Astrocyte (in vitro differentiated cells and primary cell): ENCODE data around the gene PRKG1. TPM values are rescaled to one million over a fixed set of nuclear protein-coding genes. Genes with fewer than 3 reads are reported as not detected.
A peak's percentile ranks its signal among the peaks of the same experiment; 100 is the strongest.

Experiments
- DNase-seq: peaks from one replicate; pipeline ENCODE4 v3.0.0-alpha.2; 2010; ENCODE audit warnings: low read depth
- FAIRE-seq: peaks from 2 replicates; lab custom pipeline; 2011; peaks lifted over from hg19 to GRCh38; lab: Jason Lieb, UNC
- H2AFZ ChIP-seq: 2 replicates; pipeline ENCODE4 v1.6.0; 2012; ENCODE audit warnings: low read depth, low read length, inconsistent platforms
- H3K27ac ChIP-seq: 2 replicates; pipeline ENCODE4 v1.5.1; 2011; ENCODE audit warnings: low read depth, low read length, inconsistent platforms
- H3K27me3 ChIP-seq: 2 replicates; pipeline ENCODE4 v1.6.0; 2011; ENCODE audit warnings: low read length, inconsistent platforms; ENCODE audit not compliant: insufficient read depth
- H3K36me3 ChIP-seq: 2 replicates; pipeline ENCODE4 v1.5.1; 2011; ENCODE audit warnings: low read length, inconsistent platforms; ENCODE audit not compliant: insufficient read depth
- H3K4me1 ChIP-seq: 2 replicates; pipeline ENCODE4 v1.5.1; 2011; ENCODE audit warnings: low read length, inconsistent platforms; ENCODE audit not compliant: insufficient read depth
- H3K4me2 ChIP-seq: 2 replicates; pipeline ENCODE4 v1.6.0; 2012; ENCODE audit warnings: low read length, inconsistent platforms
- H3K4me3 ChIP-seq: 2 replicates; pipeline ENCODE4 v1.5.1; 2011; ENCODE audit warnings: low read depth, mild to moderate bottlenecking, low read length, inconsistent platforms; ENCODE audit not compliant: insufficient read depth
- H3K79me2 ChIP-seq: 2 replicates; pipeline ENCODE4 v1.6.0; 2012; ENCODE audit warnings: mild to moderate bottlenecking, low read length, inconsistent platforms; ENCODE audit not compliant: insufficient read depth
- H3K9ac ChIP-seq: 2 replicates; pipeline ENCODE4 v1.6.0; 2012; ENCODE audit warnings: mild to moderate bottlenecking, low read length, inconsistent platforms
- H3K9me3 ChIP-seq: 2 replicates; pipeline ENCODE4 v1.5.1; 2012; ENCODE audit warnings: low read depth, mild to moderate bottlenecking, low read length, inconsistent platforms; ENCODE audit not compliant: insufficient read depth
- H4K20me1 ChIP-seq: 2 replicates; pipeline ENCODE4 v1.6.0; 2012; ENCODE audit warnings: low read length, inconsistent platforms; ENCODE audit not compliant: insufficient read depth
- H3K27ac Mint-ChIP-seq: one replicate; pipeline ENCODE4 v1.8.0; 2021; ENCODE audit warnings: mild to moderate bottlenecking, mixed read lengths; ENCODE audit not compliant: unreplicated experiment
- H3K27me3 Mint-ChIP-seq: one replicate; pipeline ENCODE4 v1.8.0; 2021; ENCODE audit warnings: low read depth, mixed read lengths; ENCODE audit not compliant: unreplicated experiment
- H3K36me3 Mint-ChIP-seq: one replicate; pipeline ENCODE4 v1.8.0; 2021; ENCODE audit warnings: low read depth, mixed read lengths; ENCODE audit not compliant: unreplicated experiment
- H3K4me1 Mint-ChIP-seq: one replicate; pipeline ENCODE4 v1.8.0; 2021; ENCODE audit warnings: low read depth, mixed read lengths; ENCODE audit not compliant: unreplicated experiment
- H3K4me3 Mint-ChIP-seq: one replicate; pipeline ENCODE4 v1.8.0; 2021; ENCODE audit warnings: mild to moderate bottlenecking, moderate library complexity, mixed read lengths; ENCODE audit not compliant: unreplicated experiment
- H3K9me3 Mint-ChIP-seq: one replicate; pipeline ENCODE4 v1.8.0; 2021; ENCODE audit warnings: mild to moderate bottlenecking, mixed read lengths; ENCODE audit not compliant: unreplicated experiment
- EZH2 ChIP-seq: IDR thresholded peaks from 2 replicates; pipeline ENCODE4 v1.6.1; 2012; ENCODE audit warnings: mild to moderate bottlenecking, low read length, inconsistent platforms; ENCODE audit not compliant: insufficient read depth
- total RNA-seq: library from RNA; stranded (reverse); gene quantifications from 2 replicates; pipeline ENCODE4 v1.2.1, GENCODE V29; 2021
- TF ChIP-seq, protein P1 (sequence below): IDR thresholded peaks from 2 replicates; pipeline ENCODE4 v1.5.1; 2011; ENCODE audit warnings: low read depth, mild to moderate bottlenecking, inconsistent platforms, low read length, moderate library complexity; ENCODE audit not compliant: insufficient read depth

Gene PRKG1
- total RNA-seq, 1 donor from 2014 or later: 3.1 TPM

DNA sequence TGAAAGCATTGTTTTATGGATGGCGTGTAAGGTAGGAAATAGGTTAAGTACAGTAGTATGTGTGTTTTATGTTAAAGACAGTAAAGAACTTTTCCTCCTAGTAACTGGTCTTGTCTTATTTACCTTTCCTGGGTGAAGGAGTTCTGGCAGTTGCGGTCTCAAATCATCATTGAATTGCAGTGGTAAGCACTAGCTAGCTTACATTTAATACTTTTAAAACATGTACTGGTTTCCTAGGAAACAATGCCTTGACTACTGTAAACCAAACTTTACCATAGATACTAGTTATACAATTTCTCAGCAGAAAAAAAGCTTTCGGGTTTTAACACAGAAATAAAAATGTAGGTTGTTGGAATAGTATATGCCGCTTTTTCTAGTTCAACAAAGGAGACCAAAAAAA, 37.7 kb downstream of the PRKG1 start:
- Histone ChIP-seq H3K4me1 (peaks cover 11% of the 10 kb centered on the region), H2AFZ (no peak overlapping the region), H3K9ac (no peak overlapping the region), H3K27ac (no peak overlapping the region), H4K20me1 (no peaks in the 10 kb centered on the region), H3K27me3 (no peaks in the 10 kb centered on the region), H3K4me3 (no peak overlapping the region), H3K79me2 (no peaks in the 10 kb centered on the region), H3K4me2 (no peak overlapping the region), H3K36me3 (no peaks in the 10 kb centered on the region), H3K9me3 (no peaks in the 10 kb centered on the region)
- Mint-ChIP-seq H3K36me3 (no peaks in the 10 kb centered on the region), H3K4me3 (no peak overlapping the region), H3K4me1 (peaks cover 3% of the 10 kb centered on the region), H3K27ac (no peak overlapping the region), H3K9me3 (no peaks in the 10 kb centered on the region), H3K27me3 (no peaks in the 10 kb centered on the region)
- FAIRE-seq (no peak), DNase-seq (no peak)
- no peak for TF ChIP-seq EZH2
- TF ChIP-seq, protein P1, sequence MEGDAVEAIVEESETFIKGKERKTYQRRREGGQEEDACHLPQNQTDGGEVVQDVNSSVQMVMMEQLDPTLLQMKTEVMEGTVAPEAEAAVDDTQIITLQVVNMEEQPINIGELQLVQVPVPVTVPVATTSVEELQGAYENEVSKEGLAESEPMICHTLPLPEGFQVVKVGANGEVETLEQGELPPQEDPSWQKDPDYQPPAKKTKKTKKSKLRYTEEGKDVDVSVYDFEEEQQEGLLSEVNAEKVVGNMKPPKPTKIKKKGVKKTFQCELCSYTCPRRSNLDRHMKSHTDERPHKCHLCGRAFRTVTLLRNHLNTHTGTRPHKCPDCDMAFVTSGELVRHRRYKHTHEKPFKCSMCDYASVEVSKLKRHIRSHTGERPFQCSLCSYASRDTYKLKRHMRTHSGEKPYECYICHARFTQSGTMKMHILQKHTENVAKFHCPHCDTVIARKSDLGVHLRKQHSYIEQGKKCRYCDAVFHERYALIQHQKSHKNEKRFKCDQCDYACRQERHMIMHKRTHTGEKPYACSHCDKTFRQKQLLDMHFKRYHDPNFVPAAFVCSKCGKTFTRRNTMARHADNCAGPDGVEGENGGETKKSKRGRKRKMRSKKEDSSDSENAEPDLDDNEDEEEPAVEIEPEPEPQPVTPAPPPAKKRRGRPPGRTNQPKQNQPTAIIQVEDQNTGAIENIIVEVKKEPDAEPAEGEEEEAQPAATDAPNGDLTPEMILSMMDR: no peak

DNA sequence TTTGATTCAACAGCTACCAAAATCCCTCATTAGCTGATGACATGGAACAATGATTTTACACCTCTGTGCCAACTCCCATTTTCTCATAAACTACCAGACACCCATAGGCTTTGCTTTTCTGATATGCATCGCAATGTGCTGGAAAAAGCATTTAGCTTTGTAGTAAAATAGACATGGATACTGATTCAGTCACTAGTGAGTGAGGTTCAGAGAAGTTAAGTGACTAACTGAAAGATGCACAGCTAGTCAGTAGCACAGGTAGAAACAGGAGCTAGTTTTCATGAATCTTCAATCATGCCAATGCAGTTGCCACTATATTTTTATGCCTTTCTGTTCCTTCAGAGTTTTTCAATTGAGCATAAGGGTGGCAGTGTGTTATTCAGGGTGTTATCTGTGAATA, 38.7 kb downstream of the PRKG1 start:
- no peaks in the 10 kb centered on the region for H3K27me3 Mint-ChIP-seq
- peaks cover 11% of the 10 kb centered on the region for H3K4me1 ChIP-seq
- H3K9ac ChIP-seq: no peak overlapping the region
- H3K27ac ChIP-seq: no peak overlapping the region
- no peak overlapping the region for H3K27ac Mint-ChIP-seq
- H3K27me3 ChIP-seq: no peaks in the 10 kb centered on the region
- TF ChIP-seq, protein P1: no peak
- TF ChIP-seq EZH2: no peak
- H3K4me2 ChIP-seq: no peak overlapping the region
- no peaks in the 10 kb centered on the region for H3K36me3 ChIP-seq
- no peaks in the 10 kb centered on the region for H3K9me3 ChIP-seq
- H3K79me2 ChIP-seq: no peaks in the 10 kb centered on the region
- no peaks in the 10 kb centered on the region for H4K20me1 ChIP-seq
- no peaks in the 10 kb centered on the region for H3K9me3 Mint-ChIP-seq
- peaks cover 3% of the 10 kb centered on the region for H3K4me1 Mint-ChIP-seq
- H3K4me3 Mint-ChIP-seq: no peak overlapping the region
- FAIRE-seq: no peak
- H3K4me3 ChIP-seq: no peak overlapping the region
- DNase-seq: no peak
- no peak overlapping the region for H2AFZ ChIP-seq
- no peaks in the 10 kb centered on the region for H3K36me3 Mint-ChIP-seq

DNA sequence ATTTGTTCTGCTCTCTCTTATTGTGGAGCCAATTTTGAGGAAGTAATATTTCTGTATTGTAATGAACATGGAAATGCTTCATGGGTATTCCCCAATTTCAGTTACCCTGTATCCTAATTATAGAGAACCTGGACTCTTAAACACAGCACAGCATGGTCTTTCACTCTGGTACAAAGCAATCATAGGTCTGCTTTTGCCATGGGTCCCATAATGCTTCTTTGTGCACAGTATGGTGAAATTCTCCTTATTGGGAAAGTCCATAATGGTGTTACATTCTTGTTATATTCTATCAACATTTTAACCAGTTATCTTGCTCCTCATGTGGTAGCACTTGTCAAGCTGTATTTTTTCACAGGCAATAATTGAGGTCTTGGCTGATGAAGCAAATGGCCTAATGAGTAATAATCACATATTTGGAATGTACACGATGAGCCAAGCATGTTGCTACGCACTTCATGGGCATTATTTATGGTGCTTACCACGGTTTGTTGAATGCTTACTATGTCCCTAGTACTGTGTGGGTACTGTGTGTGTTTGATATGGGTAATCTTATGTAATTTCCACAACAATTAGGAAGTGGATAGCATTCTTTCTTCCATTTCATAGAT, 42.9 kb downstream of the PRKG1 start:
- H3K4me2 ChIP-seq: no peak overlapping the region
- H3K27me3 ChIP-seq: no peaks in the 10 kb centered on the region
- no peaks in the 10 kb centered on the region for H3K9me3 Mint-ChIP-seq
- no peaks in the 10 kb centered on the region for H3K36me3 ChIP-seq
- FAIRE-seq: peak; percentile 82
- H3K27ac ChIP-seq: no peak overlapping the region
- no peaks in the 10 kb centered on the region for H3K79me2 ChIP-seq
- no peaks in the 10 kb centered on the region for H3K36me3 Mint-ChIP-seq
- H3K9ac ChIP-seq: no peak overlapping the region
- H3K4me3 ChIP-seq: no peak overlapping the region
- no peaks in the 10 kb centered on the region for H3K27me3 Mint-ChIP-seq
- H3K9me3 ChIP-seq: no peaks in the 10 kb centered on the region
- TF ChIP-seq, protein P1: no peak
- TF ChIP-seq EZH2: no peak
- H3K27ac Mint-ChIP-seq: no peak overlapping the region
- DNase-seq: peak; percentile 13
- no peaks in the 10 kb centered on the region for H3K4me1 Mint-ChIP-seq
- H3K4me3 Mint-ChIP-seq: no peak overlapping the region
- H4K20me1 ChIP-seq: no peaks in the 10 kb centered on the region
- no peaks in the 10 kb centered on the region for H3K4me1 ChIP-seq
- H2AFZ ChIP-seq: no peak overlapping the region
